Myocyte (in vitro differentiated cells): ENCODE results near the gene LAMA2. TPM values are rescaled to one million over a fixed set of nuclear protein-coding genes. Genes with fewer than 3 reads are reported as not detected.

Experiments
- DNase-seq: peaks from one replicate; pipeline ENCODE4 v3.0.0-alpha.2; 2012; ENCODE audit warnings: low read depth
- total RNA-seq: library from RNA; depleted of rRNA; stranded (reverse); fragments of >200 nt; gene quantifications from 2 replicates; pipeline ENCODE4 v1.2.3, GENCODE V29; 2014

LAMA2 gene
- total RNA-seq, 1 donor from 2014 or later: 137 TPM

DNA sequence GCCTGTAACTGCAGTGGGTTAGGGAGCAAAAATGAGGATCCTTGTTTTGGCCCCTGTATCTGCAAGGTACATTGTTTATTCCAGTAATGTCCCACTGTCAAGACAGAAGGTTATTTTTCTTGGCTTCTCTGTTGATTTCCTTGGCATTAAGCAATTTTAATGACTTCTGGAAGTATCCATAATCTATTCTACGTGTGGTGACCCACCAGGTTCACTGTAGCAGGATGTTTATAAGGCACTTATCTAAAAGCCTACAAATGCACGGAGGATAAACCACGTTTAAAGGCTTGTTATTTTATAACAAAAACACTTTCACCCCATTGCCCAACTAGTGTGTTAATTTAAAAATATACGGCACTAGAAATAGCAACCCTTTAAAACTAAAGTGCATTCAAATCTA is 294.9 kb downstream of the LAMA2 start:
- DNase-seq: no peak

DNA sequence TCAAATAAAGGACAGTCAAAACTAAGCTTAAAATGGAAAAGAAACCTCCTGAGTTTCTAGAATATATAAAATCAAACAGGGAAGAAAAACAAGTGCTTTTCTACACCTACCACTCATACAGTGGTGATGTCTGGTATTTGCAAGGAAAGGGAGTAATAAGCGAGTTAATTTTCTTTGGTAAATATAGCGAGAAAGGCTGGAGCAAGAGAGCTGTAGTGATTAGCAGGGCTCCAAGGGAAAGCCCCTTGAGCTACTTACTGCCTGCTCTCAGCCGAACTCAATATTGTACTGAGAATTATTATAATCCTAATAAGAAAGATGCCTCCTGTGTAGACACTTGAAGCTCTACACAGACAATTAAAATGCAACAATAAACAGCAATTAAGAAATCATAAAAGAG is 296.3 kb downstream of the LAMA2 start:
- DNase-seq: no peak

DNA sequence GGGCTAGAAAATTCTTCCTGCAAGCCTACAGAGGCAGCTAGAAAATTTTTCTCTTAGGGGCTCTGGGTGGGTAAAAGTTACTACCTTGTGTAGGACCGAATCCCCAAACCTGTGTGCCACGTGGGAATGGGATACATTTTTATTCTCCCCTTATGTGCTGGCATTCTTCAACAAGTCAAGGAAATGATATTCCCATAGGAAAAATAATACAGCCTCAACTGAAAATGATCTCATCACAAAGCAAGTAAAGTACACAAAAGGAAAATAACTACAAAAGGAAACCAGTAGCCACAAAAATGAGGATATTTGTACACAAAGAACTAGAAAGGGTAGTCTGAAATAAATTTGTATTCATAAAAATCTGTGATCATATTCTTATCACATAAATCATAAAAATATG is 298.1 kb downstream of the LAMA2 start:
- peak; percentile 25 for DNase-seq

DNA sequence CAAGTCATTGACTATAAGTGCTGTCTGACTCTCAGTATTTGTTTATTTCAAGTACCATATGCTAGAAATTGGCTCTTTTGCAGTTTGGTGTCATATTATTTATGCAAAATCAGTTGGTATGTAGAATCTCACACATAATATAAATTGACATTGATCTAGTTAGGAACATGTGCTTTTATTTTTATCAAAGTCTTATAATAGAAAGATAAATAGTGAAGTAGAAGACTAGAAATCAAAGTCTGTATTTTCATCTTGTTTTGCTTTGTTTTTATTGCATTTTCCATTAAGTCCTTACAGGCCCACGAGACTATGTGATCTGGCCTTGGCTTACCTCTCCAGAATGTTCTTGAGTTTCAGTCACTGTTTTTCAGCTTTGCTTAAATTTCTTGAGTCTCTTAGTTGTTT is 300.3 kb downstream of the LAMA2 start:
- DNase-seq: no peak

DNA sequence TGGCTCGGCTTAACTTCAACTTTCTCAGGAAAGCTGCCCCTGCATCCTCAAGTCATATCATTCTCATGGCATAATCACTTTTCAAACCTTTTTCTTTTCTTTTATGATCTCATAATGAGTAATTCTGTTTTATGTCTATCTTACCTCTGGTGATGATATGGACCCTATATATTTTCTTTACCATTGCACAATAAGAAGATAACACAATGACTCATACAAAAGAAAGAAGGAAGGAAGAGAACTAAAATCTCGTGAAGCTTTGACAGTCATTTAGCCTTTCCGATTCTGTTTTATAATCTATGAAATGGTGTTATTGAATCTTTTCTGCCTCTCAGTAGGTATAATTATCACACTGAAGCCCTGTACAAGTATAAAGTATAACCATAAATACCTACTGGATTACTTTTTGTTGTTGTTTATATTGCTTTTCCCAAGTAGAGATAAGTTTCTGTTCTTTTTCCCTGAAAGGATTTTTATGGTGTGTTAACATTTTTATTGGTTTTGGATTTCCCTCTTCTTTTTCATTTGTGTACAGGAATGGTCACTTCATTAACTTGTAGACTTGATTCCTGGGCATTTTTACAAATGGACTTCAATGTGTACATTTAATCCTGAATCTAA is 300.9 kb downstream of the LAMA2 start:
- no peak for DNase-seq

DNA sequence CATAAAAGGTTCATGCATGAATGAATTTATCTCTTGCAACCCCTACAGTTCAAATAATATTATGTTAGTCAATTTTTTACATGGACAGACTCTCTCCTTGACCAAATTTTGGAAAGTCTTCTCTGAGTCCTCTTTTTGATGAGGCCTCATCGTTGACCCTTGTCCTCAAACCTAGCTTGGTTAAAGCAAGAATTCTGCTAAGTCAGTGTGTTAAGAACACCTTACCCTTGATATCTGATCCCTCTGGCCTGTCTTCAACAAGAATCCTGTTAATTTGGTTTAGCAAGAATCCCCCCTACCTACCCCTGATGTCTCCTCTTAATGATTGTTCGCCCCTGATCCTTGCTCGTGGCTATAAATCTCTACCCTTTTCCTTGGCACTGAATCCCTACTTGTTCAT is 301.4 kb downstream of the LAMA2 start:
- no peak for DNase-seq

DNA sequence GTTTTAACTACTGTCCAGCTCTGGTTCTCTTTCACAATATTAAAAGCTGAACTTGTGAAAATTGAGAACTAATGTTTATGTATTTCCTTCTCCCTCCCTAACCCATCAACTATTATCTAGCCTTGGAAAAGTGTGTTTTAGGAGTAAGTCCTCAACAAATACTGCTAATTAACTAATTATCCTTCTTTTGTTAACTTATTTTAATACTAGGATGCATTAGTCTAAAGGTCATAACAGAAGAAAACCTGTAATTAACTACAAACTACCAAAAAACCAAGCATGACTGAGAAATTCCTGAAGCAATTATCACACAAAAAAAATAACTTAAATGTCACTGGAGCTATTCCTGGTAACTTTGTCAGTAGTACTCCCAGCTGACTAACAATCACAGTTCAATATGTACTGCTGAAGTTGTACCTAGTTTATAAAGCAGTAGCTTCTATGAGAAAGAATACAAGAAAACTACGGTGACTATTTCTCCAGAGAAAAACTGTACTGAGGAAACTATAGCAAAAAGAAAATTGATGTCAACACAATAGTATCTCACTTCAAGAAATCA is 301.9 kb downstream of the LAMA2 start:
- peak; percentile 53 for DNase-seq

DNA sequence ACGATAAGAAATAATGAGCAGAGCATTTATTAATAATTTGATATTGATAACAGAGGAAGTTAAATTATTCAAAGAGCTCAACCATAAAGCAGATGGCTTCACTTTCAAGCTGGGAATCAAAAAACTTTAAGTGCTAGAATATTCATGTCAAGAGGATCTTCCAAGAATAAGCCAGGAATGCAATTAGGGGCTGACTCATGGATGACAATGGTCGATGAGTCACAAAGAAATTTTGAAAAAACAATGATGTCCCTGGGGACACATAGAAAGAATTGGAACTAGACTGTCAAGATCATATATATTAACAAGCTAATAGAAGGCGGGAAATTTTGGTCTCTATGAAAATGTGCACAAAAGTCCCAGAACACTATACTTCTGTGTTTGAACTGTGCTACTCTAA is 304.1 kb downstream of the LAMA2 start:
- DNase-seq: peak; percentile 86

DNA sequence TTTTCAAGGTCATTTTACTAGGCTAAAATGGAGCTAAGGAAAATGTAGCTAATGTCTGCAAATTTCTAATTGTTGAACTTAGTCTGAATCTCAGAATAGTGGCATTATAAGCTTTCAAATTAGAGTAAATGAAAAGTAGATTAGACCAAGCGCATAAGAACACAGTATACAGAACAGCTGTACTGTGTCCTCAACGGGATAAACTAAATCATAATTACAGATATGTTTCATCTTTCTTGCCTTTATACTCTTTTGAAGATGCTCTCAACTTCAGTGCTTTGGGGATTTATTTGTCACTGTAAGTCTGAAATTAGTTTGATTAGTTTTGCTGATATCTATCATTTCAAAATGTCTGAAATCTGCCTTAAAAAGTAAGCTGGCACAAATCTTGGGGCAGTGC is 305.4 kb downstream of the LAMA2 start:
- DNase-seq: no peak

DNA sequence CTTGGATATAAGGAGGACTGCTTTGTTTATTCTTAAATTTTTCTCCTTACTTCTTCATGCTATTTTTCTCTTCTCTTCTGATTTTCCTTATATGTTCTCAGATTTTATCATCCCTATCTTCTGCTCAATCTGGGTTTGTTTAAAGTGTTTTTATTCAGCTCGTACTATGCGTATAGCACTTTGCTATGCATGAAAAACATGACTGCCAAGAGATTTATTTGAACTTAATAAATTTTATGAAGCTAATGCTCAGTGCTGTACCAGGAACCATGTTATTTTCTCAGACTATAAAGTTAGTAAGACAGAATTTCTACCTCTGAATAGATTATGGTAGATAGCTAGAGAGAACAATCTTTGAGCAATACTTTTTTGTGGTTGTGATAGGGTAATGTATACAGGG is 305.9 kb downstream of the LAMA2 start:
- DNase-seq: no peak

DNA sequence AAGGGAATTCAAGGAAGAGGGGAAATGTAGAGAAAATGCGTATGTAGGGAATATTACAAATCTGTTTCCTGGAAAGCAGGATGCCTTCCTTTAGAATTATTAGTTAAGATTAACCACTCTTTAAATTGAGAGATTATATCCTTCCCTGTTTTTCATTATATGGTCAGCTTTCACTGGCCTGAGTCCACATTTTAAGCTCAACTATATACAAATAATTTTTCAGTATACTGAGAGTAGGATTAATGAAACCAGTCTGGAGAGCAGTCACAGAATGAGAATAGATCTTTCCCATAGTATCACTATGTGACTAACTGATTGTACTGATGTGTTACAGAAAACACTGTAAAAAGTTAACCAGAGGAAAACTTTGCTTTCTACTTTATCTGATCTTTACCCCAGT is 306.3 kb downstream of the LAMA2 start:
- DNase-seq: no peak

DNA sequence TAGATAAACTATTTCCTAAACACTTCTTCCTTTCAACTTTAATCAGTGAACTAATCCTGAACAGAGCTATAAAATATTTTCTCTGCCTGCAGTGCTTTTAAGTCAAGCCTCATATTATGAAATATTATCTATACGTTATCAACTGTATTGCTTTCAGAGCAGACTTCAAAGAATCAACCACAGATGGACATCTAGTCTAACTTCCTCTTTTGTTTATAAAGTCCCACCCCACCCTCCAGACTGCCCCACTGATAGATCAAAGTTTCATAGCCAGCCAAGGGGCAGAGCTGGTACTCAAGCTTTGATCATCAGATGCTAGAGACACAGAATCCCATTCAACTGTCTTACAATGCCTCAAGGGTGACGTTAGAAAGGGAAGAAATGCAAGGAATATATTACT is 308.3 kb downstream of the LAMA2 start:
- DNase-seq: no peak

DNA sequence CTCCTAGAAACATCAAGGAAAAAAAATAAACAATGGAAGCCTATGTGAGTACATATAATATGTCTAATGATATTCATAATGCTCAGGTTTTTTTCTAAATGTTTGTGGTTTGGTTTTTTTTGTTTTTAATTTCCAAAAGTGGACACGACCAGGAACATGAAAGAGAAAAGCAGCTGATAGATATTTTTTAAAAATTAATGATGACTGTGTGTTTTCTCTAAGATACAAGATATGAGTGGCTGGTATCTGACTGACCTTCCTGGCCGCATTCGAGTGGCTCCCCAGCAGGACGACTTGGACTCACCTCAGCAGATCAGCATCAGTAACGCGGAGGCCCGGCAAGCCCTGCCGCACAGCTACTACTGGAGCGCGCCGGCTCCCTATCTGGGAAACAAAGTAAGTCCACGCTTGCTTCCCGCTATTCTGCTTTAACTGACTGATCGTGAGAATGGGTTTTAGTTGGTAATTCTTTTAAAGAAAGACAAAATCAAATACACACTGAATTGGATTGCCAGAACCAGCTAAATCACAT is 309.6 kb downstream of the LAMA2 start:
- no peak for DNase-seq

DNA sequence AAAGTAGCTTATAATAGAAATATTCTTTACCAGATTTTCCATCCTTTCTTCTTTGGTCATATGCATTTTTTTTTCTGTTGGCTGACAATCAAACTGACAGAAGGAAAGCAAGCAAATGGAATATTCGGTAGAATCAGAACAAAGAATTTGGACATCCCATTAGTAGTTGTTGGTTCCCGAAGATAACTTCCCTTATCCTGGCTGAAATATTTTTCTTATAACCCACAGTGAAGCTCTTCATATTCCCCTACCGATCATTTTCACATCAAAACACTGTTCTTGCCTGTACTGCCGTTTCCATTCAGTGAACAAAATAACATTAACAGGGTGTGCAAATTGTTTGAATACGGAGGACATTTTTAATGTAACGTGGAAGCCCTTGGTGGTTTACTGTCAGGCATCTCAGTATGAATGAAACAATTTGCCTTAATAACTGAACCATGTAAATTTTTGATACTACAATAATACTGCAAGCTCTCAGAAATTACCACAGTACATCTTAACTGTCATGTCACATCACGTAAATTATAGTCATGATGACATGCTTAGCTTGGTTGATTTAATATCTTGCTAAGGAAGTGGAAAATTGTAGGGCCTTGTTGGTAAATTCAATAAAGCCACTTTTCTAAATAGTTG is 311.5 kb downstream of the LAMA2 start:
- no peak for DNase-seq

DNA sequence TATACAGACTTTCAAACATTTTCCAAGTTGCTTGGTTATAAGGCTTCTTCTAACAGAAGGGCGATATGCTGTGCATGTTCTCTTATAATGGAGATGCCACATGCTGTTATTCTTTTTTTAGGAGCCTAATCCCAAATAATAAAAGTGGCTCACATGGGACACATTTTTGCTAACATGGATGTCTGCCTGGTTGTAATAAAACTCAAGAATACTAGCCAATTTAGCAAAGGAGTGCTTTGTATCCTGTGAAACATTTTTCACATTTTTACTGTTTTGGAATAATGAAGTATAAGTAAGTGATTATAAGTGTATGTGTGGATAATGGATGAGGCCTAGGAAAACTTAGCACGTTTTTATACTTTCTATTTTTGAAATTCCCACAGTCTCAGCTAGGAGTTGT is 312.2 kb downstream of the LAMA2 start:
- DNase-seq: no peak

DNA sequence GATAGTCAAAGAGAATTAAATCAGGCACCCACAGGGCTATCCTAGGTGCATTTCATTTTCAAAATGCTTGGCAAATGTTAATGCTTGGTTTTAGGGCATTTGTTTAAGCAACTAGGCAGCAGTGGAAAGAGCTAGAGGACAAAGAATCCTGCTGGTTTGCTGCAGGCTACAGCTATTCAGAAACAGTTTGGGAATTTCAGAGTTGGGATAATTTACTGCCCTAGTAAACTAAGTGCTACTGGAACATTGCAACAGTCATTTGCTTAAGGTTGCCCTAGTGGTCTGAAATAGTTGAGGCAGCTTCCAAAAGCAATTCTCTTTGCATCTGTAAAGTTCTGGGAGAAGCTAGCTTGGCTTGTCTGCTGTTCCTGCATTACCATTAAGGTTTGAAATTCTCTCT is 312.7 kb downstream of the LAMA2 start:
- DNase-seq: no peak

DNA sequence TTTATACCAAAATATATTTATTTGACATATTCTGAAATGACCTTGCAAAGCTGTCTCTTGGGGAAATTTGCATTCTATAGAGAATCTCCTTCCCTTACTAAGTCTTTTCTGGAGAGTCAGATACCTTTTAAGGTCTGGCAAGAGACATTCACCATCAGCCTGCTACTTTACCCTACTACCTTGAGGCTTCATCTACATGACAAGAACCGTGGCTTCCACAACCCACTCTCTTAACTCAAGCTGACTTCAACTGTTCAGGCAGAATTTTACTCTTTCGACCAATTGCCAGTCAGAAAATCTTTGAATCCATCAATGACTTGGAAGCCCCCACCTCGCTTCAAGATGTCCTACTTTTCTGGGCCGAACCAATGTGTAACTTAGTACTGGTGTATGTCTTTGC is 314.2 kb downstream of the LAMA2 start:
- no peak for DNase-seq

DNA sequence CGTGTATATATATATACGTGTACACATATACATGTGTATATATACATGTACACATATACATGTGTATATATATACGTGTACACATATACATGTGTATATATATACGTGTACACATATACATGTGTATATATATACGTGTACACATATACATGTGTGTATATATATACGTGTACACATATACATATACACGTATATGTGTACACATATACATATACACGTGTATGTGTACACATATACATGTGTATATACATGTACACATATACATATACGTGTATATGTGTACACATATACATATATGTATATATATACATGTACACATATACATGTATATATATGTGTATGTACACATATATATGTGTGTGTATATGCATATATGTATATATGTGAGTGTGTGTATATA is 317.2 kb downstream of the LAMA2 start:
- no peak for DNase-seq

DNA sequence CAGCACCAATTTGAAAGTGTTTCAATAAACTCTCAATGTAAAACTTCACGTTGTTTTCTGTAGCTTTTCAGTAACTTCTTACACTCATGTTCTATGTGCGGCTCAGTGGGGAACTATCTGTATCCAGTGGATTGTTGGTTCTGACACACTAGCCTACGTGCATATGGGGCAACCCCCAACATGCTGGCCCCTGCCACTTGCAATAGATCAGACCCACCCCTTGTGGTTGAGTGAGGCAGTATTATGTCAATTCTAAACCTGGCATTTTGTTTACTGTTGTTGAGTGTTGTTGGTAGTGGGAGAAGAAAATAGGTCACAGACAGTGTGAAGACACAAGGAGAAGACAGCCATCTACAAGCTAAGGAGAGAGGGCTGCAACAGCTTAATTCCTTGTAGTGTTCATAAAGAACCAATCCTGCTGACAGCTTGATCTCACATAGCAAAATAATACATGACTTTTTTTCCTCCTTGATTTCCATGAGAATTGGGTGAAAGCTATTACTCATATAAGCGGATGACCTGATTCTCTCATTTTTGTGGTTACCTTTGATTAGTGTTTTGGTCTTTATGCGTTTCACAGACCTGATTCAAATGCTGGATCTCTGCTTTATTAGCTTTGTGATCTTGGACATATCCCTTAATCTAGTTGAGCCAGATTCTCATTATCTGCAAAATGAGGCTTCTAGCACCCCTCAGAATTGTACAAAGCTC is 320.4 kb downstream of the LAMA2 start:
- no peak for DNase-seq

DNA sequence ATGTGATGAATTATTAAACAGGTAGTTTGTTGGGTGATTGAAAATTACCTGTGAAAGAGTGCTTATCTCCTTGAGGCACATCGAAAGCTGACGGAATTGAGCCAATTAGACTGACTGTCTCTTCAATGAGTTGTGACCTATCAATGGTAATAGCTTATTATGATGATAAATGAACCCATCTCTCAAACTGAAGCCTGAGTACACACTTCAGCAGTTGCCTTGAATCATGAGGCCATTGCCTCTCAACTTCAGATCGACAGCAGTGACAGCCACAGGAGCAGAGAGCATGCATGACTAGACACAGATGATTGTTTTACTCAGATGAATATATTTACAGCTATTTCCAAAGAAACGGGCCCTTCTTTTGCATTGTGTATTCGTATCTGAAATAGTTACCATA is 323.9 kb downstream of the LAMA2 start:
- DNase-seq: no peak

DNA sequence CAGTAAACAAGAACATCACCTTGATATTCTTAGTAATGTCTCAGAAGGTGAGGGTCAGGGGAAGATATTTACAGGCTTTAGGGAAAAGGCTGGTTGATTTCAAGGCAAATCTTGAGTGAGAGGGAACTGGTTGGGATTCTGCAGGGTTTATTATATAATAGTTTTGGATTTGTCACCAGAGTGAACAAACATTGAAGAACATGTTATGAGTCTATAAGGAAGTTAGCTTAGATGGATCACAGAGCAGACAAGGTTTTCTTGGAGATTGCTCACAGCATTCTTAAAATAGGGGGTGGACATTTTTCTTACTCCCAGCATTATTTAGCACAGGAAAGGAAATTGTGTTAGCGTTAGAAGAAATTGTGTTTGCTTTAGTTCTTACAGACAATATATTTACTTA is 324.9 kb downstream of the LAMA2 start:
- no peak for DNase-seq

DNA sequence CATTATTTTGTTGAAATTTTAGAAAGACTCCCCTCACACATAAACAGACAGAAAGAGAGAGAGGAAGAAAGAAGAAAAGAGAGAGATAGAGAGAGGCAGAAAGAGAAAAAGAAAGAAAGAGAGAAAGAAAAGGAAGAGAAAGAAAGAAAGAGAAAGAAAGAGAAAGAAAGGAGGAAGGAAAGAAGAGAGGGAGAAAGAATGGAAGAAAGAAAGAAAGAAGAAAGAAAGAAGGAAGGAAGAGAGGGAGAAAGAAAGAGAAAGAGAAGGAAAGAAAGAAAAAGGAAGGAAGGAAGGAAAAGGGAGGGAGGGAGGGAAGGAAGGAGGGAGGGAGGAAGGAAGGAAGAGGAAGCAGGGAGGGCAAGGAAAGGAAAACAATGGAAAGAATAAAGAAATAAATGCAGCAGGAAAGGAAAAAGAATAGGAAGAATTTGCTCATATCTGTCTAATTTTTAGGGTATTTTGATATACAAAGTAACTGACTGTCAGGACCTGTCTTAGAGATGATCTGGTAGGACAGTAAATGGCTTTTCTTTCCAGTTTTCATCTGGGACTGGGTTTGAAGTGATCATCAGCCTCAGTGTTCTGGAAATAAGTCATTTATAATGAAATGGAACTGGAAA is 325.6 kb downstream of the LAMA2 start:
- no peak for DNase-seq
